ENCODE data around the gene DUSP10.

DUSP10 gene

DNA sequence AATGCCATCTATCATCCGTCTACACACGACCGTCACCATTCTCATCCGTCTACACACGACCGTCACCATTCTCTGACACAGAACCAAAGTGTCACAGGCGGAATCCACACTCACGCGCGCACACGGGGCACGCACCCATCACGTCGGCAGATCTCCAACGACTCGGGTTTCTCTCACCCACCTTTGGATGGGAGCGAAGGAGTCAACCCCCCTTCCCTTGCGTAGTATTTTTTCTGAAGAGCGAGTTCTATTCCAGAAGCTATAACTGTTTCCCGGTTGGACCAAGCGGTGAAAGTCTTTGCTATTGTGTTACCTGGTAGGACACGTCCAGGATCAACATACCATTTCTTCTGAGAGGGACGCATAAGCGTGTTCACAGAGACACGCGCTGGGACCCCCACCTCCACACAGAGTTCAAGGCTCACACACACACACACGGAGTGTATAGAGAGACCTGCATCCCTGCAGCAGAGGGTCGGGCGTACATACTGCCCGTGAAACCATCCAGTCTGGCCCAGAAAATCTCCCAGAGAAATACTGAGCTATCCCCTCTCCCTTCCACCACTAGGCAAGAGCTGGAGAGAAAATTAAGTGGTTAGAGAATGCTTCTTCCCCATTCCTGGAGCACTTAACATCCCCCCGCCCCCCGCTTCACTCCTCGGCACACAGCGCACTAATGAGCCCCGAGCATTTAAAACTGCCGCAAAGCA is 741 bp downstream of the DUSP10 start:
- H4K20me1 ChIP-seq (ENCODE audit: insufficient read depth, low read length, poor library complexity, severe bottlenecking), result peaks cover 53% of the 10 kb centered on the region
- no peak overlapping the region for H2AFZ ChIP-seq (ENCODE audit: low read length)
- no peaks in the 10 kb centered on the region for H3K27me3 ChIP-seq (ENCODE audit: insufficient read depth, low read length, poor library complexity, severe bottlenecking)
- no peaks in the 10 kb centered on the region for H3K9me2 ChIP-seq (replicated peaks; ENCODE audit: low read depth, low read length)
- peaks cover 57% of the 10 kb centered on the region for H3K79me2 ChIP-seq (ENCODE audit: insufficient read depth, low read length)
- peak overlapping the region; percentile 89 for H3K9ac ChIP-seq (ENCODE audit: low read depth, low read length, poor library complexity, severe bottlenecking)
- no peaks in the 10 kb centered on the region for H3K9me3 ChIP-seq (ENCODE audit: insufficient read depth, low read depth, low read length)
- peaks cover 18% of the 10 kb centered on the region for H3K36me3 ChIP-seq (ENCODE audit: insufficient read depth, low read length)
- peak overlapping the region; percentile 88 for H3K4me2 ChIP-seq (ENCODE audit: low read depth, low read length, poor library complexity, severe bottlenecking)
- peak overlapping the region; percentile 94 for H3K4me3 ChIP-seq (ENCODE audit: low read length, poor library complexity, severe bottlenecking)
- TF ChIP-seq, protein P1, sequence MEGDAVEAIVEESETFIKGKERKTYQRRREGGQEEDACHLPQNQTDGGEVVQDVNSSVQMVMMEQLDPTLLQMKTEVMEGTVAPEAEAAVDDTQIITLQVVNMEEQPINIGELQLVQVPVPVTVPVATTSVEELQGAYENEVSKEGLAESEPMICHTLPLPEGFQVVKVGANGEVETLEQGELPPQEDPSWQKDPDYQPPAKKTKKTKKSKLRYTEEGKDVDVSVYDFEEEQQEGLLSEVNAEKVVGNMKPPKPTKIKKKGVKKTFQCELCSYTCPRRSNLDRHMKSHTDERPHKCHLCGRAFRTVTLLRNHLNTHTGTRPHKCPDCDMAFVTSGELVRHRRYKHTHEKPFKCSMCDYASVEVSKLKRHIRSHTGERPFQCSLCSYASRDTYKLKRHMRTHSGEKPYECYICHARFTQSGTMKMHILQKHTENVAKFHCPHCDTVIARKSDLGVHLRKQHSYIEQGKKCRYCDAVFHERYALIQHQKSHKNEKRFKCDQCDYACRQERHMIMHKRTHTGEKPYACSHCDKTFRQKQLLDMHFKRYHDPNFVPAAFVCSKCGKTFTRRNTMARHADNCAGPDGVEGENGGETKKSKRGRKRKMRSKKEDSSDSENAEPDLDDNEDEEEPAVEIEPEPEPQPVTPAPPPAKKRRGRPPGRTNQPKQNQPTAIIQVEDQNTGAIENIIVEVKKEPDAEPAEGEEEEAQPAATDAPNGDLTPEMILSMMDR (conservative IDR thresholded peaks at IDR 0.05; ENCODE audit: low read length), result no peak
- no peak for TF ChIP-seq EZH2phosphoT487 (IDR thresholded peaks at IDR 0.05; ENCODE audit: borderline replicate concordance)
- peaks cover 54% of the 10 kb centered on the region for H3K4me1 ChIP-seq (ENCODE audit: insufficient read depth, low read length, poor library complexity, severe bottlenecking)
- H3F3A ChIP-seq (ENCODE audit: low read depth), result no peaks in the 10 kb centered on the region

GRCh38 chr1:221740369-221740992 is 1.4 kb downstream of the DUSP10 start:
- Histone ChIP-seq H3K4me3 (ENCODE audit: low read length, poor library complexity, severe bottlenecking) (peak overlapping the region; percentile 94), H3K9me2 (replicated peaks; ENCODE audit: low read depth, low read length) (no peaks in the 10 kb centered on the region)

GRCh38 chr1:221739677-221740025 is 2.2 kb downstream of the DUSP10 start:
- Histone ChIP-seq H3K9me2 (replicated peaks; ENCODE audit: low read depth, low read length) (no peaks in the 10 kb centered on the region), H3K79me2 (ENCODE audit: insufficient read depth, low read length) (peaks cover 72% of the 10 kb centered on the region), H3K4me3 (ENCODE audit: low read length, poor library complexity, severe bottlenecking) (peak overlapping the region; percentile 94), H3K27me3 (ENCODE audit: insufficient read depth, low read length, poor library complexity, severe bottlenecking) (no peaks in the 10 kb centered on the region), H3K9ac (ENCODE audit: low read depth, low read length, poor library complexity, severe bottlenecking) (peak overlapping the region; percentile 89), H2AFZ (ENCODE audit: low read length) (no peak overlapping the region), H3F3A (ENCODE audit: low read depth) (no peaks in the 10 kb centered on the region), H3K9me3 (ENCODE audit: insufficient read depth, low read depth, low read length) (no peaks in the 10 kb centered on the region), H3K4me1 (ENCODE audit: insufficient read depth, low read length, poor library complexity, severe bottlenecking) (peaks cover 63% of the 10 kb centered on the region), H3K4me2 (ENCODE audit: low read depth, low read length, poor library complexity, severe bottlenecking) (peak overlapping the region; percentile 88), H4K20me1 (ENCODE audit: insufficient read depth, low read length, poor library complexity, severe bottlenecking) (peaks cover 68% of the 10 kb centered on the region), H3K36me3 (ENCODE audit: insufficient read depth, low read length) (peaks cover 18% of the 10 kb centered on the region)
- TF ChIP-seq, protein P1 (conservative IDR thresholded peaks at IDR 0.05; ENCODE audit: low read length), result no peak
- TF ChIP-seq EZH2phosphoT487 (IDR thresholded peaks at IDR 0.05; ENCODE audit: borderline replicate concordance), result no peak

More at GRCh38 chr1:221740369-221740992, 1.4 kb downstream of the DUSP10 start:
- H3K36me3 ChIP-seq (ENCODE audit: insufficient read depth, low read length), result peaks cover 18% of the 10 kb centered on the region
- H3K27me3 ChIP-seq (ENCODE audit: insufficient read depth, low read length, poor library complexity, severe bottlenecking), result no peaks in the 10 kb centered on the region
- peak overlapping the region; percentile 89 for H3K9ac ChIP-seq (ENCODE audit: low read depth, low read length, poor library complexity, severe bottlenecking)
- H3K4me2 ChIP-seq (ENCODE audit: low read depth, low read length, poor library complexity, severe bottlenecking), result peak overlapping the region; percentile 88
- peaks cover 60% of the 10 kb centered on the region for H3K4me1 ChIP-seq (ENCODE audit: insufficient read depth, low read length, poor library complexity, severe bottlenecking)
- H4K20me1 ChIP-seq (ENCODE audit: insufficient read depth, low read length, poor library complexity, severe bottlenecking), result peaks cover 60% of the 10 kb centered on the region
- no peaks in the 10 kb centered on the region for H3K9me3 ChIP-seq (ENCODE audit: insufficient read depth, low read depth, low read length)
- no peaks in the 10 kb centered on the region for H3F3A ChIP-seq (ENCODE audit: low read depth)
- TF ChIP-seq, protein P1 (conservative IDR thresholded peaks at IDR 0.05; ENCODE audit: low read length), result no peak
- no peak for TF ChIP-seq EZH2phosphoT487 (IDR thresholded peaks at IDR 0.05; ENCODE audit: borderline replicate concordance)
- H2AFZ ChIP-seq (ENCODE audit: low read length), result no peak overlapping the region
- peaks cover 63% of the 10 kb centered on the region for H3K79me2 ChIP-seq (ENCODE audit: insufficient read depth, low read length)
